ENCODE measurements around the gene FTCD. TPM values are rescaled to one million over a fixed set of nuclear protein-coding genes. Genes with fewer than 3 reads are reported as not detected.

FTCD gene
- total and polyA plus RNA-seq, 2 of the 8 experiments (the other 6 are each of a cell fraction or from before 2014, with no cell fraction given), result 3.3 to 4.9 TPM

DNA sequence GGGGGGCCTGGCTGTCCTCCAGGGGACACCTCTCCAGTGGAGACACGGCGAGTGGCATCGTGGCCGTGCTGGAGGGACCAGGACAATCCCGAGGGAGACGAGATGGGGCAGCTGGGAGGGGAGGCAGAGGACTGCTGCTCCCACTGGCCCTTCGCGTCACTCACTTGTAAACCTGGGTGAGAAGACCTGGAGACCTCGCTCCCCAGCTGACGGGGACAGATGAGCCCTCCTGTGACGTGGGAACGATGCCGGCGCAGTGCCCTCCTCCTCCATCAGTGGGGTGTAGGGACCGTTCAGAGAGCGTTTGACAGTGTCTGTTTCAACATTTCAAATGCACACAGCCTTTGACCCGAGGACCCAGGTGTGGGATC is 24.3 kb upstream of the FTCD start:
- ChIA-PET CTCF (ENCODE audit: partially characterized antibody) (interaction anchor here (2.5 kb wide), 1 partner anchor 27 kb away, joined by 8 read pairs; no protein-coding TSS in a partner anchor), POLR2A (ENCODE audit: partially characterized antibody) (interaction anchor here (1.5 kb wide), 1 partner anchor 118 kb away, joined by 3 read pairs; no protein-coding TSS in a partner anchor)
- peaks cover 0 to 11% of the 10 kb centered on the region in 2 experiments for H4K20me1 ChIP-seq (replicated peaks in 1 of 2; ENCODE audit: control insufficient read depth in 1 of 2, insufficient read depth in 2 of 2, low read length in 2 of 2)
- no peaks in the 10 kb centered on the region for H3K9me3 ChIP-seq (ENCODE audit: insufficient read depth in 2 of 2, low read depth in 1 of 2, low read length in 1 of 2)
- peaks cover 0 to 29% of the 10 kb centered on the region in 2 experiments; a peak in 2 of 4 replicates for H3K79me2 ChIP-seq (ENCODE audit: control insufficient read depth in 1 of 2, insufficient read depth in 2 of 2, low read length in 2 of 2)
- H3K79me1 ChIP-seq (ENCODE audit: low read depth, low read length), result peaks cover 5% of the 10 kb centered on the region; the same call in 1 of the 2 replicates
- H3K9ac ChIP-seq (replicated peaks in 1 of 4; ENCODE audit: extremely low read depth in 1 of 4, low read depth in 3 of 4, low read length in 3 of 4), result no peak overlapping the region
- no peak overlapping the region for H3K56ac ChIP-seq (replicated peaks; ENCODE audit: insufficient read length, low read depth, low read length)
- H4K91ac ChIP-seq (replicated peaks; ENCODE audit: insufficient read length, low read length), result peak overlapping the region; percentile 76
- H2AFZ ChIP-seq (ENCODE audit: low read length), result no peak overlapping the region
- no peak overlapping the region for H4K5ac ChIP-seq (ENCODE audit: insufficient read length, low read depth, low read length)
- H2BK20ac ChIP-seq (ENCODE audit: low read length), result no peak overlapping the region
- H3K36me3 ChIP-seq (ENCODE audit: control insufficient read depth in 2 of 4, insufficient read depth in 4 of 4, low read length in 3 of 4), result peaks cover 0 to 2% (median 0%) of the 10 kb centered on the region in 4 experiments; a peak in 1 of 8 replicates
- H2BK15ac ChIP-seq (ENCODE audit: low read length), result no peak overlapping the region
- WGBS, 2 experiments (ENCODE audit: extremely low coverage in 1 of 2, insufficient coverage in 1 of 2, insufficient read length in 1 of 2, insufficient replicate concordance in 2 of 2, low coverage in 1 of 2, low lambda C conversion rate in 2 of 2, missing lambda C conversion rate in 1 of 2), result 91% methylated on average over 17 of the region's 17 CpGs; no CpG with 5 or more reads in 1 of the 2 experiments
- H2BK12ac ChIP-seq (ENCODE audit: low read depth, low read length), result 0 out of 2 replicates have a peak overlapping the region, but pooled peaks have one; percentile 9
- TF ChIP-seq TAF1 (IDR thresholded peaks at IDR 0.05; ENCODE audit: low read depth, low read length), result no peak
- TF ChIP-seq CBX5 (IDR thresholded peaks at IDR 0.05; ENCODE audit: low read depth, low read length), result no peak
- no peak for TF ChIP-seq CEBPB (IDR thresholded peaks at IDR 0.05; ENCODE audit: low read depth, low read length)
- TF ChIP-seq RFX5 (IDR thresholded peaks at IDR 0.05; ENCODE audit: borderline replicate concordance, low read depth, low read length), result no peak
- TF ChIP-seq KDM4A (IDR thresholded peaks at IDR 0.05; ENCODE audit: low read depth, low read length, severe bottlenecking), result no peak
- no peak for TF ChIP-seq SP1 (IDR thresholded peaks at IDR 0.05; ENCODE audit: low read depth, low read length)
- no peak for TF ChIP-seq KDM1A (IDR thresholded peaks at IDR 0.05; ENCODE audit: borderline replicate concordance, low read length)
- TF ChIP-seq RNF2 (IDR thresholded peaks at IDR 0.05; ENCODE audit: borderline replicate concordance, low read depth, low read length, missing control alignments, poor library complexity, severe bottlenecking), result no peak
- no peak overlapping the region for H3K18ac ChIP-seq (ENCODE audit: extremely low read depth, low read length)
- H3K23me2 ChIP-seq (ENCODE audit: low read depth, low read length), result peaks cover 6% of the 10 kb centered on the region
- H4K8ac ChIP-seq (ENCODE audit: extremely low read depth, insufficient read depth, low read length), result no peak overlapping the region
- no peaks in the 10 kb centered on the region for H3K27me3 ChIP-seq (replicated peaks in 1 of 4; ENCODE audit: control insufficient read depth in 3 of 4, extremely low read depth in 1 of 4, insufficient read depth in 3 of 4, low read length in 3 of 4)
- H3K4me2 ChIP-seq (ENCODE audit: insufficient read depth in 1 of 2, low read depth in 2 of 2, low read length in 2 of 2), result no peak overlapping the region
- H2BK120ac ChIP-seq (replicated peaks; ENCODE audit: low read depth, low read length), result no peak overlapping the region
- H2AK5ac ChIP-seq (ENCODE audit: low read depth, low read length), result no peak overlapping the region; the same call in 1 of the 2 replicates
- no peak overlapping the region for H3K4me3 ChIP-seq (ENCODE audit: extremely low read depth in 1 of 4, insufficient read depth in 2 of 4, low read depth in 3 of 4, low read length in 4 of 4)
- H3K4me1 ChIP-seq (replicated peaks in 1 of 4; ENCODE audit: control insufficient read depth in 3 of 4, insufficient read depth in 4 of 4, low read length in 3 of 4), result peaks cover 0 to 20% (median 9%) of the 10 kb centered on the region in 4 experiments; a peak in 5 of 7 replicates
- no peak overlapping the region for H2BK5ac ChIP-seq (ENCODE audit: low read depth, low read length)
- DNase-seq (ENCODE audit: low read depth in 1 of 2, low spot score in 2 of 2) (no peak), FAIRE-seq (no peak)
- H3K23ac ChIP-seq (ENCODE audit: insufficient read length), result no peak overlapping the region
- no peak overlapping the region for H3K4ac ChIP-seq (replicated peaks; ENCODE audit: insufficient read length, low read depth, low read length)
- H3K27ac ChIP-seq (ENCODE audit: low read depth, low read length), result no peak overlapping the region
- H3K14ac ChIP-seq (ENCODE audit: insufficient read length), result no peak overlapping the region

Measured in H1 (cell line).